ENCODE data around the gene TNFRSF8.

Gene TNFRSF8

GRCh38 chr1:12048372-12048771 lies 14.7 kb upstream of the TNFRSF8 start:
- H3K4me3 ChIP-seq (ENCODE audit: control insufficient read depth, low read depth, low read length): no peak overlapping the region
- TF ChIP-seq CTCF (conservative IDR thresholded peaks at IDR 0.05; ENCODE audit: control insufficient read depth, insufficient read depth, low read depth, low read length): no peak
- no peak for DNase-seq (ENCODE audit: low read depth)

- DNase-seq (ENCODE audit: low read depth): no peak
- TF ChIP-seq CTCF (conservative IDR thresholded peaks at IDR 0.05; ENCODE audit: control insufficient read depth, insufficient read depth, low read depth, low read length): no peak
Measured at GRCh38 chr1:12049616-12050015, 13.5 kb upstream of the TNFRSF8 start.

GRCh38 chr1:12051361-12051760 lies 11.7 kb upstream of the TNFRSF8 start:
- no peak for TF ChIP-seq CTCF (conservative IDR thresholded peaks at IDR 0.05; ENCODE audit: control insufficient read depth, insufficient read depth, low read depth, low read length)
- H3K4me3 ChIP-seq (ENCODE audit: control insufficient read depth, low read depth, low read length): no peak overlapping the region
- no peak for DNase-seq (ENCODE audit: low read depth)

More at GRCh38 chr1:12049616-12050015, 13.5 kb upstream of the TNFRSF8 start:
- H3K4me3 ChIP-seq (ENCODE audit: control insufficient read depth, low read depth, low read length): no peak overlapping the region

GRCh38 chr1:12052008-12052573 lies 11.0 kb upstream of the TNFRSF8 start:
- DNase-seq (ENCODE audit: low read depth): peak; percentile 88
- H3K4me3 ChIP-seq (ENCODE audit: control insufficient read depth, low read depth, low read length): no peak overlapping the region
- no peak for TF ChIP-seq CTCF (conservative IDR thresholded peaks at IDR 0.05; ENCODE audit: control insufficient read depth, insufficient read depth, low read depth, low read length)

- TF ChIP-seq CTCF (conservative IDR thresholded peaks at IDR 0.05; ENCODE audit: control insufficient read depth, insufficient read depth, low read depth, low read length): no peak
- no peak for DNase-seq (ENCODE audit: low read depth)
- no peak overlapping the region for H3K4me3 ChIP-seq (ENCODE audit: control insufficient read depth, low read depth, low read length)
Measured at GRCh38 chr1:12052997-12053686, 10.0 kb upstream of the TNFRSF8 start.

GRCh38 chr1:12053752-12054548 lies 9.2 kb upstream of the TNFRSF8 start:
- no peak for TF ChIP-seq CTCF (conservative IDR thresholded peaks at IDR 0.05; ENCODE audit: control insufficient read depth, insufficient read depth, low read depth, low read length)
- H3K4me3 ChIP-seq (ENCODE audit: control insufficient read depth, low read depth, low read length): no peak overlapping the region
- no peak for DNase-seq (ENCODE audit: low read depth)
